ENCODE results near the gene ERCC2.

The ERCC2 gene

DNA sequence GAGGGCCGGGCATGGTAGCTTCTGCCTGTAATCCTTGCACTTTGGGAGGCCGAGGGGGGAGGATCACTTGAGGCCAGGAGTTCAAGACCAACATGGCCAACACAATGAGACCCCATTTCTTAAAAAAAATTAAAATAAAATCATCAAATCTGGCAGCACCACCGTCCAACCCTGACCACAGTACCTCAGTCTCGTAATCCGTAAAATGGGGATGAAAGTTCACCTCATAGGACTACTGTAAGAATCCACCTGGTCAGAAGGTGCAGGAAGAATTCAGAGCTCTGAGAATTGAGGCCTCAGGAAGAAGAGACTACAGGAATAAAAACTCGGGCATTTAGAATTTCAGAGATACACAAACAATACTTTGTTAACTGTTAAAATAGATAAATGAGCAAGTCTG, 31.4 kb upstream of the ERCC2 start:
- no peak for DNase-seq (ENCODE audit: low read depth)

DNA sequence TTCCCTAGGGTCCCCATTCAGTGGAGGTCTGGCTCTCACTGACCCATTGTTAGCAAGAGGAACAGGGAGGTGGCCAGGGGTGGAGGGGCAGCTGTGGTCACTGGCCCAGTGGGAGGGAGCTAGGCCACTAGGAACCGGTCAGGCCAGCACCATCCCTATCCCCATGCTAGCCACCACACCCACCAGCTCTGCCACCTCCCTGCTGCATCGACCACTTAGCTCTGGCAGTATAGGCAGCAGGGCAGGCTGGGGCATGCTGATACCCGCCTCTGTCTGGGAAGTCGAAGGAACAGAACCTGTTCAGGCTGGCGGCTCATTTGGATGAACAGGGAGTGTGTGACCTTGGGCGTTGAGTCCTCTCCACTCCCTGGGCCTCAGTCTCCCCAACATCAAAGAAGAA, 29.8 kb upstream of the ERCC2 start:
- DNase-seq (ENCODE audit: low read depth), result no peak

DNA sequence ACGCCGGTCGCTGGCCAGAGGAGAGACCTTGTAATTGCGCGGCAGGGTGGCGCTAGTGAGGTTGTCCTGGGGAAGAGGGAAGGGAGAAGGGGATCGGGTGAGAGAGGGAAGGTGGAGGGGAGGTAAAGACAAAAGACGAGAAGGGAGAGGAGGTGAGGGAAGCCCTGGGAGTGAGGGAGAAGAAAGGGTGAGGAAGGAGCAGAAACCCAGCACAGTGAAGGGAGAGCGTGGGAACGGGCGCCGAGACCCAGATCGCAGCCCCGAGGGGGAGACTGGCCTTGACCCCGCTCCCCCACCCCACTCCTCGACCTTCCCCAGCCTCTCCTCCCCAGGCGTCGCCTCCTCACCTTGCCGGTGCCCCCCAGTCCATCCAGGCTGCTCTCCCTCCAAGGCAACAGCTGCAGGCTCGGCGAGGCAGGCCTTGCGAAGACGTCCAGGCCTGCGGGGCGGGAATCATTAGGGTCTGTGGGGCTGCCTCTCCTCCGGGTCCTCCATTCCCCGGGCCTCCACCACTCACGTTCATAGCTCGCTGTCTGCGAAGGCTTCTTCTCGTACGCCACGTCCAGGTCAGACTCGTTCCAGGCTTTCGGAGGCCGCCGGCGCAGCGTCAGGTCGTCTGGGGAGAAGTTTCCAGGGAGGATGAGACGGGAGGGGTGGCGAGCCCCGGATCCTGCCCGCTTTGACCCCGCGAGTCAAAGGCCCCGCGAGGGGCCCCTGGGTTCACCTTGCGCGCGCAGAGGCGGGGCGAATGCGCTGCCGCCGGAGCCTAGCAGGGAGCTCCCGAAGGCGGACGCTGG, 25.6 kb upstream of the ERCC2 start:
- no peak for DNase-seq (ENCODE audit: low read depth)

DNA sequence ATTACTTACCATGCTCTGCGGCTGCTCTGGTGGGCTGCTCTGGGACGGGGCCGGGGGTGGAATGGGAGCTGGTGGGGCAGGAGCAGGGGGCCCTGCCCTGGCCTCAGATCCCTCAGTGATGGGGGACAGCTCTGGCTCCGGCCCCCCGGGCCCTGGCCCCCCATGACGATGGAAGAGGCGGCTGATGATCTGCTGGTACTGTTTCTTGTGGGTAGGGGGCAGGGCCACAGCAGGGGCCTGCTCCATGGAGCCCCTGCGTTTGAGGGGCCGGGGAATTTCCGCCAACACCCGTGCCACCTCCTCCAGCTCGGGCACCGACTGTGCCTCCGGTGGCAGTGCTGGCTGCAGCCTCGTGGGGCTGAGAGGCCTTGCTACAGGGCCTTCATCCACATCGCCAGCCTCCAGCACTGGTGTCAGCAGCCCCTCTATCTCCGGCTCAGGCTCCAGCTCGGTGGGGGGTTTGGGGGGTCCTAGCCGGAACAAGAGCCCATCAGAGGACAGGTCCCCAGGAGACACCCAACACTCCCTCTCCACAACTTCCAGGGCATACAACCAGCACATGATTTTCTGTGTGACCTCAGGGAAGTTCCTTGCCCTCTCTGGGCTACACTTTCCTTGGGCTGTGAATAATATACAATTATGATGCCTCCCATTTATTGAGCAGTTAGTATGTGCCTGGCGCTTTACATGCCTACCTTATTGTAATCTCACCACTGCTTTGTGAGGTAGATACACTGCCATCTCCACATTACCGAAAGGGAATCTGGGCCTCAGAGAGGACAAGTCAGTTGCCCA, 21.7 kb upstream of the ERCC2 start:
- no peak for DNase-seq (ENCODE audit: low read depth)

DNA sequence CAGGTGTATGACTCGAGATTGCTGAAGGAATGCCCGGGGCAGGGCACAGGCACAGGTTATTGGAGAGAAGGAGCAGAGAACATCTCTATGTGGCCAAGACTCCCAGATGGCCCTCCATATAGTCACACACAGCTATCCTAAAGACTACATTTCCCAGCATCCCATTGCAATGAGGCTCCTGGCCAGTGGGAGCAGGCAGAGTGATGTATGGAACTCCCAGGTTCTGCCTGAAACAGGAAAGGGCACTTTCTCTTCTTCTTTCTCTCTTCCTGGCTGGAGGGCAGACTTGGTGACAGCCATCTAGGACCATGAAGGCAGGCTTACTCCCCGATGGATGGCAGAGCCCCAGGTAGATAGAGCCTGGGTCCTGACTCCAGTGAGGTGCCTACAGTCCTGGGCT, 21.0 kb upstream of the ERCC2 start:
- DNase-seq (ENCODE audit: low read depth), result no peak

DNA sequence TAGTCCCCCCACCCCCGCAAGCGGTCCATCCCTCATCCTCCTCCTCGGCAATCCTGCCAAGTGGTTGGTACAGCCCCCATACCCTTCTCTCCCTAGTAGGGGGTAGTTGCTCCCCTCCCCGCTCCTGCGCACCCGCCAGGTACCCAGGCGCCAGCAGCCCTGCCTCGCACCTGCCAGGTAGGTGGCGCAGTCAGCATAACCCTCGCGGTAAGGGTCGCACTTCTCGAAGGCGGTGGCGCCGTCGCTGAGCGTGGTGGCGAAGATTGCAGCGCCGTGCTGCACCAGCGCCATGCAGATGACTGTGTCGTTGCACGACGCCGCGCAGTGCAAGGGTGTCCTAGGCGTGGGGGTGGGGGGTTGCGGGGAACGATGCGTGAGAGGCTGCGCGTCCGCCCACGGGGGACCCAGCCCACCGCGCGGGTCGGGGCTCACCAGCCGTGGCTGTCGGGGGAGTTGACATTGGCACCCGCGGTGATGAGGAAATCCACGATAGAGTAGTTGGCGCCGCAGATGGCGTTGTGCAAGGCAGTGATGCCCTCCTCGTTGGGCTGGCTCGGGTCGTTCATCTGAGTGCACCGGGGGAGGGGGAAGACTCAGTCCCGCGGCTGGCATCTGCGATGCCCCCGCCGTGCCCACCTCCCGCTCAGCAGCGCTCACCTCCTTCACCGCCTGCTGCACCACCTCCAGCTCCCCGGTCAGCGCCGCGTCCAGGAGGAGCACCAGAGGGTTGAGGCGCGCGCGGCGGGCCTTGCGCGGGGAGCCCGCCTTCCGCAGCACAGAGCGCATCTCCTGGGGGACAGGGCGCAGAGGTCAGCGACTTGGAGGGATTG, 15.2 kb upstream of the ERCC2 start:
- DNase-seq (ENCODE audit: low read depth), result no peak

DNA sequence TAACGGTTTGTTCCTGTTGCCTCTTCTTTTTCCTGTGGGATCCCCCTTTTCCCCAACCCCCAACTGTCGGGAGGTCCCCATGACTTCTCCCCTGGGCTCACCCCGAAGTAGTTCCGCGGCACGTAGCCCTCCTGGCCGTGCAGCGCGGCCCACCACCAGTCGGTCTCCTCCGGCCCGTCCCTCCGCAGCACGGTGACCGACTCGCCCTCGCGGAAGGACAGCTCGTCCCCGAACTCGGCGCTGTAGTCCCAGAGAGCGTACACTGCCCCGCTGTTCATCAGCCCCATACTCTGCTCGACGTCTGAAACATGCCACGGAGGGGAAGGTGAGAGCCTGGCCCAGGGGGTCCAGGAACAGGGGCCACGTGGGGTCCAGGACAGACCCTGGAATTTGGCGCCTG, 12.1 kb upstream of the ERCC2 start:
- no peak for DNase-seq (ENCODE audit: low read depth)

DNA sequence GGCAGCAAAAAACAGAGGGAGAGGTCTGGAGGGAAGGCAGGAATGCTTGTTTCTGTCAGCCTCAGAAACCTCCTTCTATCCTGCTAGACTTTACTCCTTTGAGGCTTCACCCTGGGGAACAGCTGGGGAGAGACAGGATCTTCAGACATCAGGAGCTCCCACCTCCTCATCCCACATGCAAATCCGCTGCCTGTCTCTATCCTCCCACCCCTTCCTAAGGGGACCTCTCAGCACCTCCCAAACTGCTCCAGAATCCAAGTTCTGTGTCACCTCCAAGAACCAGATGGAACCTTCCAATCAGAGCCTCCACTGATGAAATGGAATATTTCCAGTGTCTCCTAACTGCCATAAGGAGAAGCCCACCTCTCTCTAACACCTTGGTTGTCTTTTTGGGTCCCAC, 9.7 kb upstream of the ERCC2 start:
- no peak for DNase-seq (ENCODE audit: low read depth)

DNA sequence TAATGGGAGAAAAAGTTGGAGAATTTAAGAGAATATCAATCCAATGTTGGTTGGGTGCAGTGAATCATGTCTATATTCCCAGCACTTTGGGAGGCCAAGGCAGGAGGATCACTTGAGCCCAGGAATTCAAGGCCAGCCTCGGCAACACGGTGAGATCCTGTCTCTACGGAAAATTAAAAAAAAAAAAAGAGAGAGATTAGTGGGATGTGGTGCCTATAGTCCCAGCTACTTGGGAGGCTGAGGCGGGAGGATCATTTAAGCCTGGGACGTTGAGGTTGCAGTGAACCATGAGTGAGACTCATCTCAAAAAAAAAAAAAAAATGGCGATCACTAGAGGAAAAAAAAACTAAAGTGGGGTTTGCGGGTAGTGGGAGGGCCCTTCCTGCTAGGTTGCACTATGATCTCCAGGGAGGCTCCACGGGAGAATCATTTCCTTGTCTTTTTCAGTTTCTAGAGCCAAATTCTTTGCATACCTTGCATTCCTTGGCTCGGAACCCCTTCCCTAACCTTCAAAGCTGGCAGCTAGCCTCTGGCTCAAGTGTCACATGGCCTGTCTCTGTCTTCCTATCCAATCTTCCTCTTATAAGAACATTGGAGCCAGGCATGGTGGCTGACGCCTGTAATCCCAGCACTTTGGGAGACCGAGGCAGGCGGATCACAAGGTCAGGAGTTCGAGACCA, 5.8 kb upstream of the ERCC2 start:
- no peak for DNase-seq (ENCODE audit: low read depth)

DNA sequence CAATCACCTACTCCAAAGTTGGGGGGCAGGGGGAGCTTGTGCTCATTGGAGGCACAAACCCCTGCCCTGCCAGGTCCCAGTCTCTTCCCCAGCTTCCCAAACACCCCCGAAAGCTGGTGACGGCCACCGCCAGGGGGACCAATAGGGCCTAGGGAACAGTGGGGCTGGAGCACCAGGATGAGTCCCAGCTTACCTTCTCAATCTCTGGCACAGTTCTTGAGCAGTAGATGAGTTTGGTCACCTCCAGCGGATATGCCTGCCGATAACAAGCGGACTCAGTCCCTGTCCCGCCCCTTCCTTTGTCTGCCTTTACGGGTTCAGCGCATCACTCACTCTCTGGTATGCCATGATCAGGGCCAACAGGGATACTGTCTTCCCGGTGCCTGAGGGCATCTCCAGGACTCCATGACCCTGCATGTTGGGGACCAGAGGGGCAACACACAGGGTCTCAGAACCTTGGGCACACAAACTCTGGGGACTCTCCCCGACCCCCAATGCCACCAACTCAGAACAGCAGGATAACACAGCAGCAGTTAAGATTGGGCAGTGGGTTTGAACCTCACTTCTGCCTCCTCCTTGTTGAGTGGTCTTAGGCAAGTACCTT, 1.5 kb downstream of the ERCC2 start:
- no peak for DNase-seq (ENCODE audit: low read depth)

DNA sequence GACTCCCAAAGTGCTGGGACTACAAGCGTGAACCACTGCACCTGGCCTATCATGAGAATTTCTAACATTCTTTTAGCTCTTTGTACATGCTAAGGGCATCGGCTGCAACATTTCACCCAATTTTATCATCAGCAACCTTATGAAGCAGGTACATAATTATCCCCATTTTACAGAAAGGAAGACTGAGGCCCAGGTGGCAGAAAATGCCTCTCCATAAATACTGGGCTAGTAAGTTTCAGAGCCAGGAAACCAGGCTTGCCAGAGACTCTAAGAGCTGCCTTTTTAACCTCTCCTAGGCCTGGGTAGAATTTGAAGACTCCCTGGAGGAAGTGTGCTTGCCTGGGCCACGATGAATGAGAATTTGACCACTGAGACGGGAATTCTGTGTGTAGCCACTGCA, 2.2 kb downstream of the ERCC2 start:
- no peak for DNase-seq (ENCODE audit: low read depth)

DNA sequence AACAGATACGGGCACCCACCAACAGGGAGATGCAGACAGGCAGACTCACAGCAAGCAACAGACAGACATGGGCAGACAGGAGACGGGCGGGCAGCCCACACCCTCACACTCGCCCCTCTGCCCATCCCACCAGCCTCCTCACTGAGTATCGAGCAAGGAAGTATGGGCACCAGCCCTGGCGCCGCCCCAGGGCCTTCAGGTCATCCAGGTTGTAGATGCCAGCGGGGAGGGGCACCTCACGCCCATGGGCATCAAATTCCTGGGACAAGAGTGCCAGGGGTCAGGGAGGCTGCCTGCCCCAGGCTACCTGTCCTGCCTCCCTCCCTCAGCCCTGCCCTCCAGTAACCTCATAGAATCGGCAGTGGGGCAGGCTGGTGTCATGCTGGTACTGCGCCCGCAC, 5.7 kb downstream of the ERCC2 start:
- DNase-seq (ENCODE audit: low read depth), result no peak

DNA sequence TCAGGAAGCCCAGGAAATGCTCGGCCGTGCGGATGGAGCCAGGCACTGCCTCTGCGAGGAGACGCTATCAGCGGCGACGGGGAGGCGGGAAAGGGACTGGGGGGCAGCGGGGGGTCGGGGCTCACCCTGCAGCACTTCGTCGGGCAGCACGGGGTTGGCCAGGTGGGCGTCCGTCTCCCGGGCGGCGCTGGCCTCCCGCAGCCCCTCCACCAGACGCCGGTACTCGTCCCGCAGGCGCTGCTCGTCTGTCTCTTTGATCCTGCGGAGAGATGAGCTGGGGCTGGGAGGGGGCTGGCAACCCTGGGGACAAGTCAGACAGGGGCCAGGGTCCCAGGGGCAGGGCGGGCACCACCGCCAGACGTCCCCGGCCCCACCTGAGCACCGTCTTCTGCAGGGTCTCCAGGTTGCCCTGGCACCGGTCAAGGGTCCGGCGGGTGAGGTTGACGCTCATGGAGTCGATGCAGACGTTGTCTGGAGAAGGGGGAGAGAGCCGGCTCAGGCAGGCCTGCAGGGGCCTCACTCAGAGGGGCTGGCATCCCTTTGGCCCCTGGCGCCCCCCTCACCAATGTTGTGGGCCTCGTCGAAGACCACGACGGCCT, 6.4 kb downstream of the ERCC2 start:
- no peak for DNase-seq (ENCODE audit: low read depth)

DNA sequence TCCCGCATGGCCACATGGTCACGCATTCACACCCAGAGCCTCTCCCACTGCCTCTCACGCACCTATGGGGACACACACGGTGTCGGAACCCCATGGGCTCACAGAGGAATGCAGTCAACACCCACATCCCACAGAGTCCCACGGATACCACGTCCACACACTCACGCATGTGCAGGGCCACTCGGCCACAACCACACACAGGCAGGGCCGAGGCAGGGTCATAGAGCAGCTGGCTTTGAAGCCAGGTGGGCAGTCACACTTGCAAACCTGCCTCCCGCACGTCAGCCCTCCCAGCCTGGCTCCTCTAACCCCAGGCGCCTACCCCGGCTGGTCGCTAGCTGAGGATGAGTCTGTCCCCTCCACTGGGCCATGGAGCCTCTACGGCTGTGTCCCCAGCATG, 8.1 kb downstream of the ERCC2 start:
- DNase-seq (ENCODE audit: low read depth), result no peak

DNA sequence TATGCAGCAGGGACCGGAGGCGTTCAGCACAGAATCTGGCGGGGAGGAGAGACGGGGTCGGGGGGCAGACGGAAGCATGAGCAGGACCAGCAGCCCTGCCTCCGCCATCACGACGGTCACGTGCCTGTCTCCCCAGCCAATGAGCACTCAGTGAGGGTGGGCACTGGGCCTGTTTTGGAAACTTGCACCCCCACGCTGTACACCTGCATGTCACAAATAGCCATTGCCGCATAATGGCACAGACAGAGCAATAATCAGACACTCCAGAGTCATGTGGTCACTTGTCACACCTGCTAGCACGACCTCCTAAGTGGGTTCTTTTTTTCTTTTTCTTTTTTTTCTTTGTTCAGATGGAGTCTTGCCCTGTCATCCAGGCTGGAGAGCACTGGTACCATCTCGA, 8.8 kb downstream of the ERCC2 start:
- DNase-seq (ENCODE audit: low read depth), result no peak

DNA sequence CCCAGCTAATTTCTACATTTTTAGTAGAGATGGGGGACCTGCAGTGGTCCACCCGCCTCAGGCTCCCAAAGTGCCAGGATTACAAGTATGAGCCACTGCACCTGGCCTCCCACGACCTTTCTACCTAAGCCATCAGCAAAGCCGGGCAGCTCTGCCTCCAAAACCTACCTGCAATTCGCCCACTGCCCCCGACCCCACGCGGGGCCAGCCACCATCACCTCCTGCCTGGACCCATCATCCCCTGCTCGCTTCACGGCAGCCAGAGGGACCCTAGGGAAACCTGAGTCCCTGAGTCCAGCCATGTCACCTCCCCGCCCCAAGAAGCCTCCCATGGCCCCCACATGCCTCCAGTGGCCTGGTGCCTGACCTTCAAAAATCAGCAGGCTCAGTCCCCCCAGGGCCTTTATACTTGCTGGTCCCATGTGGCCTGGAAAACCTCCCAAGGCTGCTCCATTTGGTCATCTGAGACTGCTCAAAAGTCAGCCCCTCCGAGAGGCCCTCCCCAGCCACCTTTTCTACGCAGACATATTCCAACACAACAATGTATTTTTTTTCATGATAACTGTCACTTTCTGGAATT, 12.1 kb downstream of the ERCC2 start:
- no peak for DNase-seq (ENCODE audit: low read depth)

DNA sequence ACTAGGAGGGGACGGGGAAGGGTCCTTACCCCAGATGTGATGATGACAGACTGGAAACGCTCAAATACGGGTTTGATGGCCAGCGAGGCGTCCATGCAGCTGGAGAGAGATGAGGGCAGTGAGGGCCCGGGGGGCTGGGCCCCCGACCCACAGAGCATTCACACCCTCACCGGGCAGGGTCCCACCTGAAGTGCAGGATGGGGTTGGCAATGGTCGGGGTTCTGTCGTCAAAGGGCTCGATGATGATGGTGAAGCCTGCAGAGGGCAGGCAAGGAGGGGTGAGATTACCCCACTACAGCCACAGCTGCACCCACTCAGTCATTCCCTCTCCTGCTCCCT, 13.0 kb downstream of the ERCC2 start:
- DNase-seq (ENCODE audit: low read depth), result no peak

DNA sequence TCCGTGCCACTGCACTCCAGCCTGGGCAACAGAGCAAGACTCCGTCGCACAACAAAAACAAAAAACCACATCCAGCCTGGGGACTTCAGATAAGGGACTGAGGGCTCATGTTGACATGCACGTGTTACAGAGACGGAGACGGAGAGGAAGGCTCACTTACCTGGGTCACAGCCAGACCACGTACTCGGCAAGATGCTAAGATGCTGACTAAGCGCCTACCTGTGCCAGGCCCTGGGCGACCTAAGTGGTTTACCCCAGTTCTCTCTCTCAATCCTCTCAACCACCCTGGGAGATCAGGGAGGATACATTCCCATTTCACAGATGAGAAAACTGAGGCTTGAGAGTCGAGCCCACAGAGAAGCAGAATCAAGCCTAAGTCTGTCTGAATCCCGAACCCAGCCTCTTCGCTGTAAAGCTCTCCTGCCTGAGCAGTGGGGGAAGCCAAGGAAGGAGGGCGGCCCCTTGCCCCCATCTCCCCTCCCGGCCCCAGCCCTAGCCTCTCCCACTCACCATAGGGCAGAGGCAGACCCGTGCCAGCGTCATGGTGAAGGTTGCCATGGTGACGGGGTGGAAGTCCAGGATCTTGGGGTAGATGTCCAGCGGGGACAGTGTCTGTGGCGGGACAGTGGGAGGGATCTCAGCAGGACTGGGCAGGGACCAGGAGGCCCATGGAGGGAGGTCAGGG, 13.5 kb downstream of the ERCC2 start:
- no peak for DNase-seq (ENCODE audit: low read depth)

DNA sequence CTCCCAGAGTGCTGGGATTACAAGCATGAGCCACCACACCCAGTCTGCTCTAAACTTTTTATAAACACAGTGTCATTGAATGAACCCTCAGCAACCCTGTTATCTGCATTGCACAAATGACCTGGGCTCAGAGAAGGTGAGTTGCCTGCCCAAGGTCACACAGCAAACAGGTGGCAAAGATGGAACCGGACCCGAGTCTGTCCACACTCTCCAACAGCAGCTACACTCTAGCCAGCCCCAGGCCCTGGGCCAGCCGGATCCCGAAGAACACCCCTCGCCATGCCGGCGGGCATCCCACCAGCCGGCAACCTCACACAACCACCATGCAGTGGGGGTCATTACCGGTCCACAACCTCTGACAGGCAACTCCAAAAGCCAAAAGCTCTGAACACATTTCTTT, 14.5 kb downstream of the ERCC2 start:
- no peak for DNase-seq (ENCODE audit: low read depth)

DNA sequence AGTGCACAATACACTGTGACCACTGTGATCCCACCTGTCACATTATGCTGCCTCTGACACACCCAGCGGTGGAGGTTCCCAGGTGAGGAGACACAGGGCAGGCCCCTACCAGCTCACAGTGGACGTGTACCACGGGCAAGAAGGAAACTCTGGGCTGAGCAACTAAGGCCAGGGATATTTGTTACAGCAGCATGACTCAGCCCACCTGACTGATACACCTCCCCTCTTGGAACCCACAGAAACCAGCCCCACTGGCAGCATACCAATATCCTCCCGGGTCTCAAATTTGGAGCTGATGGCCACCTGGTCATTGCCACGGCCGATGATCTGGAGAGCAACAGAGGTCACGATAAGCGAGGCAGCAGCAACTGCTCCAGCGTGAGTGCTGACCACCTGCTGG, 15.0 kb downstream of the ERCC2 start:
- no peak for DNase-seq (ENCODE audit: low read depth)
